H9 (cell line): ENCODE results near the gene CLEC9A. TPM values are rescaled to one million over a fixed set of nuclear protein-coding genes. Genes with fewer than 3 reads are reported as not detected.

Source experiments
- DNase-seq: peaks from one replicate; pipeline ENCODE4 v3.0.0-alpha.2; 2017
- H2AFZ ChIP-seq: one replicate; pipeline ENCODE4 v1.6.1; 2013; ENCODE audit warnings: mild to moderate bottlenecking, low read length, control low read depth, moderate library complexity
- H2AK5ac ChIP-seq: 2 replicates; pipeline ENCODE4 v1.6.1; 2013; ENCODE audit warnings: low read length, control low read depth, mixed read lengths; ENCODE audit not compliant: insufficient read length
- H2BK120ac ChIP-seq: one replicate; pipeline ENCODE4 v1.6.1; 2013; ENCODE audit warnings: low read depth, mild to moderate bottlenecking, low read length, control low read depth, inconsistent platforms; ENCODE audit not compliant: poor library complexity, severe bottlenecking
- H2BK12ac ChIP-seq: 2 replicates; pipeline ENCODE4 v1.6.1; 2013; ENCODE audit warnings: low read length, control low read depth, mixed read lengths, low read depth; ENCODE audit not compliant: insufficient read length
- H2BK15ac ChIP-seq: 2 replicates; pipeline ENCODE4 v1.6.1; 2013; ENCODE audit warnings: low read depth, low read length, control low read depth
- H2BK20ac ChIP-seq: one replicate; pipeline ENCODE4 v1.6.1; 2013; ENCODE audit warnings: low read depth, mild to moderate bottlenecking, low read length, control low read depth, inconsistent platforms; ENCODE audit not compliant: poor library complexity, severe bottlenecking
- H2BK5ac ChIP-seq: 2 replicates; pipeline ENCODE4 v1.6.1; 2013; ENCODE audit warnings: low read length, control low read depth, mixed read lengths; ENCODE audit not compliant: insufficient read length
- H3K14ac ChIP-seq: 2 replicates; pipeline ENCODE4 v1.6.1; 2013; ENCODE audit warnings: low read length, control low read depth; ENCODE audit not compliant: insufficient read depth
- H3K18ac ChIP-seq: 2 replicates; pipeline ENCODE4 v1.6.1; 2013; ENCODE audit warnings: low read depth, mild to moderate bottlenecking, mixed read lengths, low read length, control low read depth; ENCODE audit not compliant: insufficient read length
- H3K23ac ChIP-seq: 2 replicates; pipeline ENCODE4 v1.6.1; 2013; ENCODE audit warnings: low read length, control low read depth, mixed read lengths, low read depth; ENCODE audit not compliant: insufficient read length
- H3K23me2 ChIP-seq: 2 replicates; pipeline ENCODE4 v1.6.1; 2013; ENCODE audit warnings: low read depth, mild to moderate bottlenecking, mixed read lengths, low read length, control low read depth; ENCODE audit not compliant: insufficient read length, poor library complexity, severe bottlenecking
- H3K27ac ChIP-seq: 2 replicates; pipeline ENCODE4 v1.5.1; 2013; ENCODE audit warnings: low read length, control low read depth, mixed read lengths, low read depth; ENCODE audit not compliant: insufficient read length
- H3K27me3 ChIP-seq: 2 replicates; pipeline ENCODE4 v1.6.1; 2013; ENCODE audit warnings: low read length, control low read depth, inconsistent platforms; ENCODE audit not compliant: insufficient read depth
- H3K4ac ChIP-seq: 2 replicates; pipeline ENCODE4 v1.6.1; 2013; ENCODE audit warnings: low read depth, mild to moderate bottlenecking, control low read depth, inconsistent platforms, low read length, moderate library complexity
- H3K4me1 ChIP-seq: 2 replicates; pipeline ENCODE4 v1.6.1; 2013; ENCODE audit warnings: low read length, control low read depth, inconsistent platforms; ENCODE audit not compliant: insufficient read depth
- H3K4me2 ChIP-seq: 2 replicates; pipeline ENCODE4 v1.6.1; 2013; ENCODE audit warnings: low read length, control low read depth, mixed read lengths; ENCODE audit not compliant: insufficient read length, insufficient read depth
- H3K56ac ChIP-seq: 2 replicates; pipeline ENCODE4 v1.6.1; 2013; ENCODE audit warnings: low read depth, mild to moderate bottlenecking, mixed read lengths, low read length, control low read depth; ENCODE audit not compliant: insufficient read length
- H3K79me1 ChIP-seq: 2 replicates; pipeline ENCODE4 v1.6.1; 2013; ENCODE audit warnings: low read depth, mild to moderate bottlenecking, moderate library complexity, low read length, control low read depth, inconsistent platforms; ENCODE audit not compliant: insufficient read depth, poor library complexity, severe bottlenecking
- H3K79me2 ChIP-seq: 2 replicates; pipeline ENCODE4 v1.6.1; 2013; ENCODE audit warnings: low read length, control low read depth, inconsistent platforms; ENCODE audit not compliant: insufficient read depth
- H3K9ac ChIP-seq: 2 replicates; pipeline ENCODE4 v1.6.1; 2013; ENCODE audit warnings: low read length, control low read depth, mixed read lengths; ENCODE audit not compliant: insufficient read length; ENCODE audit errors: extremely low read depth
- H3K9me3 ChIP-seq: one replicate; pipeline ENCODE4 v1.6.1; 2013; ENCODE audit warnings: low read depth, low read length, inconsistent platforms; ENCODE audit not compliant: control insufficient read depth
- H3T11ph ChIP-seq: one replicate; pipeline ENCODE4 v1.6.1; 2013; ENCODE audit warnings: mild to moderate bottlenecking, low read length, control low read depth, inconsistent platforms
- H4K20me1 ChIP-seq: one replicate; pipeline ENCODE4 v1.6.1; 2013; ENCODE audit not compliant: control insufficient read depth, insufficient read length, insufficient read depth
- H4K5ac ChIP-seq: 2 replicates; pipeline ENCODE4 v1.6.1; 2013; ENCODE audit warnings: low read depth, mild to moderate bottlenecking, mixed read lengths, low read length, control low read depth; ENCODE audit not compliant: insufficient read length
- H4K8ac ChIP-seq: replicated peaks from 2 replicates; pipeline ENCODE4 v1.6.1; 2013; ENCODE audit warnings: low read length, control low read depth, mixed read lengths, low read depth; ENCODE audit not compliant: insufficient read length
- H4K91ac ChIP-seq: 2 replicates; pipeline ENCODE4 v1.6.1; 2013; ENCODE audit warnings: low read depth, mild to moderate bottlenecking, moderate library complexity, mixed read lengths, low read length, control low read depth; ENCODE audit not compliant: insufficient read length
- H3K27ac Mint-ChIP-seq, 3 experiments: 2 replicates in 2 of 3; 3 replicates in 1 of 3; pipeline ENCODE4 v1.8.0; 2020 to 2021; ENCODE audit warnings: mixed read lengths in 3 of 3, mild to moderate bottlenecking in 1 of 3, moderate library complexity in 1 of 3
- H3K27me3 Mint-ChIP-seq: 2 replicates; pipeline ENCODE4 v1.8.0; 2021; ENCODE audit warnings: low read depth, mild to moderate bottlenecking, moderate library complexity, mixed read lengths
- H3K36me3 Mint-ChIP-seq, 3 experiments: 2 replicates in 2 of 3; 3 replicates in 1 of 3; pipeline ENCODE4 v1.8.0; 2020 to 2021; ENCODE audit warnings: low read depth in 3 of 3, mixed read lengths in 3 of 3; ENCODE audit not compliant: insufficient read depth in 1 of 3
- H3K4me1 Mint-ChIP-seq, 2 experiments: 2 replicates each; pipeline ENCODE4 v1.8.0; 2020; ENCODE audit warnings: mixed read lengths in 2 of 2
- H3K4me3 Mint-ChIP-seq, 2 experiments: 2 replicates in 1 of 2; 3 replicates in 1 of 2; pipeline ENCODE4 v1.8.0; 2020 to 2021; ENCODE audit warnings: mild to moderate bottlenecking in 2 of 2, mixed read lengths in 2 of 2, moderate library complexity in 1 of 2
- H3K9me3 Mint-ChIP-seq, 2 experiments: 2 replicates in 1 of 2; 3 replicates in 1 of 2; pipeline ENCODE4 v1.8.0; 2020; ENCODE audit warnings: mild to moderate bottlenecking in 2 of 2, mixed read lengths in 2 of 2, moderate library complexity in 1 of 2
- CTCF ChIP-seq: fragments of 200-600 bp; sonication (generic); conservative IDR thresholded peaks from 3 replicates; pipeline ENCODE4 v1.8.0; 2021; ENCODE audit warnings: antibody characterized with exemption, mild to moderate bottlenecking
- total RNA-seq: library from RNA; stranded (reverse); gene quantifications from 2 replicates; pipeline ENCODE4 v1.2.1, GENCODE V29; 2021

The CLEC9A gene
- total RNA-seq, 1 experiment from 2014 or later = not detected

GRCh38 chr12:10042167-10042566, 11.7 kb downstream of the CLEC9A start:
- Histone ChIP-seq H3K4me2 (no peak overlapping the region), H3K4me1 (no peaks in the 10 kb centered on the region), H2BK20ac (no peak overlapping the region), H3T11ph (no peak overlapping the region), H4K8ac (no peak overlapping the region), H3K9me3 (no peaks in the 10 kb centered on the region), H3K4ac (no peak overlapping the region), H2BK15ac (no peak overlapping the region), H3K23ac (no peak overlapping the region), H2AK5ac (no peak overlapping the region), H4K20me1 (no peaks in the 10 kb centered on the region), H3K27me3 (no peaks in the 10 kb centered on the region; the same call in 1 of the 2 replicates), H3K56ac (no peak overlapping the region), H3K9ac (no peak overlapping the region), H4K91ac (no peak overlapping the region), H2BK12ac (no peak overlapping the region), H3K14ac (no peak overlapping the region), H3K79me1 (no peaks in the 10 kb centered on the region), H2BK5ac (no peak overlapping the region), H2BK120ac (no peak overlapping the region), H3K18ac (no peak overlapping the region), H4K5ac (no peak overlapping the region), H3K79me2 (no peaks in the 10 kb centered on the region), H3K27ac (no peak overlapping the region), H2AFZ (no peak overlapping the region), H3K23me2 (no peaks in the 10 kb centered on the region)
- no peak for TF ChIP-seq CTCF
- H3K36me3 Mint-ChIP-seq = no peaks in the 10 kb centered on the region; a peak in 1 of 7 replicates
- no peak overlapping the region for H3K4me3 Mint-ChIP-seq
- H3K4me1 Mint-ChIP-seq = no peaks in the 10 kb centered on the region
- no peak overlapping the region for H3K27ac Mint-ChIP-seq
- H3K9me3 Mint-ChIP-seq = peaks cover 0 to 2% of the 10 kb centered on the region in 2 experiments; a peak in 1 of 5 replicates
- no peak for DNase-seq
- H3K27me3 Mint-ChIP-seq = peaks cover 7% of the 10 kb centered on the region
